H7 (cell line): Measurements from ENCODE around the gene MBNL2. TPM values are rescaled to one million over a fixed set of nuclear protein-coding genes. Genes with fewer than 3 reads are reported as not detected.

Experiments used
- DNase-seq: peaks from one replicate; pipeline ENCODE4 v3.0.0; 2012
- H3K27me3 ChIP-seq: 2 replicates; pipeline ENCODE4 v1.6.0; 2011; ENCODE audit warnings: mild to moderate bottlenecking, low read length; ENCODE audit not compliant: control insufficient read depth, insufficient read depth
- H3K36me3 ChIP-seq: replicated peaks from 2 replicates; pipeline ENCODE4 v1.5.1; 2011; ENCODE audit warnings: low read length; ENCODE audit not compliant: control insufficient read depth, insufficient read depth
- H3K4me3 ChIP-seq: 2 replicates; pipeline ENCODE4 v1.5.1; 2011; ENCODE audit warnings: low read depth, mild to moderate bottlenecking, control low read depth, low read length, moderate library complexity; ENCODE audit not compliant: insufficient read depth
- total RNA-seq: library from RNA; depleted of rRNA; stranded (reverse); fragments of >200 nt; shearing (Covaris generic); gene quantifications from 2 replicates; pipeline ENCODE4 v1.2.3, GENCODE V29; 2014; rRNA removed

Gene MBNL2
- total RNA-seq, 1 experiment from 2014 or later: 1.0 TPM

DNA sequence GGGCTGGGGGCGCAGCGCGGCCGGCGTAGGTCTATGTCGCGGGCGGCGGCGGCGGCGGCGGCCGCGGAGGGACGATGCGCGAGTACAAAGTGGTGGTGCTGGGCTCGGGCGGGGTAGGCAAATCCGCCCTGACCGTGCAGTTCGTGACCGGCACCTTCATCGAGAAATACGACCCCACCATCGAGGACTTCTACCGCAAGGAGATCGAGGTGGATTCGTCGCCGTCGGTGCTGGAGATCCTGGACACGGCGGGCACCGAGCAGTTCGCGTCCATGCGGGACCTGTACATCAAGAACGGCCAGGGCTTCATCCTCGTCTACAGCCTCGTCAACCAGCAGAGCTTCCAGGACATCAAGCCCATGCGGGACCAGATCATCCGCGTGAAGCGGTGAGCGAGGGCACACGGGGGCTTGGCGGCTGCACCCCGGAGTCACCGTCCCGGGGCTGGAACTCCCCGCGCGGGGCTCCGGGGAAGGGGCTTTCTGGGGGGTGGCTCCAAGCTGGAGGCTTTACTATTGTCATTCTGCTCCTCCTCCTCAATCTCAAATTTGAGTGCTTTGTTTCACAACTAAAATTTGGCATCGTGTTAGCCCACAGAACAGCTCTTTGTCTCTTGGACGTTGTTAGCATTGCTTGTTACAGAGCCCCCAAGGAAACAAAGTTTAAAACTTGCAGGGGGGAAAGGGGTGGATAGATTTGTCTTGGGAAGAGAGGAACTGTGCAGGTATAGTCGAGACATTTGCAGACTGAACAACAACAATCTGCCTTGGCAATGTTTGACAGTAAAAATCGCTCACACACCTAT, 212.5 kb downstream of the MBNL2 start:
- peak; percentile 24 for DNase-seq
- no peaks in the 10 kb centered on the region for H3K27me3 ChIP-seq
- H3K36me3 ChIP-seq: no peaks in the 10 kb centered on the region; the same call in 1 of the 2 replicates
- peak overlapping the region; percentile 81 for H3K4me3 ChIP-seq

DNA sequence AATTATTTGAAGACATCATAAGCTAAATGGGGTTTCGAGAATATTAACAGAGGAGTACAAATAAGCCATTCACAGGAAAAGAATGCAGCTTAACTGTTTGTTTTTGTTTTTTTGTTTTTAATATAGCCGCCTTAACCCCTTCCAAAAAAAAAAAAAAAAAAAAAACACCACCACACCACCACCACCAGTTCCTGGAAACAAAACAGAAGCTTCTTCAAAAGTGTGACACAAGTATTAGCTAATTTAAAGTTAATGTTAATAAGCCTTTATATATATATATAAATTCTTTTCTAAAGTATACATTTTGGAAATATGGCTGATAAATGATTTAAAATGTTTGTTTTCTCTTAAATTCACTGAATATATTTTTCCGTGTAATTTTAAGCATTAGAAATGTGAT, 213.2 kb downstream of the MBNL2 start:
- H3K27me3 ChIP-seq: no peaks in the 10 kb centered on the region
- peak overlapping the region; percentile 81 for H3K4me3 ChIP-seq
- no peaks in the 10 kb centered on the region; the same call in 1 of the 2 replicates for H3K36me3 ChIP-seq
- no peak for DNase-seq

- H3K36me3 ChIP-seq: no peaks in the 10 kb centered on the region; the same call in 1 of the 2 replicates
- H3K27me3 ChIP-seq: no peaks in the 10 kb centered on the region
- H3K4me3 ChIP-seq: peak overlapping the region; percentile 12; the same call in 1 of the 2 replicates
- no peak for DNase-seq
Measured at GRCh38 chr13:97435794-97436193, 213.7 kb downstream of the MBNL2 start.

DNA sequence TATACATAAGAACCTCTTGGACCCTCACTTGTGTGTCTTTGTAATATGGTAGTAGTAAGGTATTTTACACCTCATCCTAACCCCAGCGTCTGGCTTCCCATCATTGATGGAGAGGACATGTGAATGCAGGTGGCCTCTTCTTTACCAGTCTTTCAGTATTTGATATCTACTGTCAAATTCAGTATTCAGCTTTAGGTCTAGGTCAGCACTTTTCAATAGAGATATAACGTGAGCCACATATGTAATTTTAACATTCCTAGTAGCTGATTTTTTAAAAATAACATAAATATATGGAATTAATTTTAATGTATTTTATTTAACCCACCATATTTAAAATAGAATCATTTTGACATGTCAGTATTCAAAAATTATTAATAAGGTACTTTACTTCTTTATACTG, 214.7 kb downstream of the MBNL2 start:
- no peak overlapping the region for H3K4me3 ChIP-seq
- H3K36me3 ChIP-seq: no peaks in the 10 kb centered on the region; the same call in 1 of the 2 replicates
- H3K27me3 ChIP-seq: no peaks in the 10 kb centered on the region
- DNase-seq: no peak

GRCh38 chr13:97437729-97438128, 215.6 kb downstream of the MBNL2 start:
- Histone ChIP-seq H3K27me3 (no peaks in the 10 kb centered on the region), H3K36me3 (no peaks in the 10 kb centered on the region; the same call in 1 of the 2 replicates), H3K4me3 (no peak overlapping the region)
- DNase-seq: no peak

DNA sequence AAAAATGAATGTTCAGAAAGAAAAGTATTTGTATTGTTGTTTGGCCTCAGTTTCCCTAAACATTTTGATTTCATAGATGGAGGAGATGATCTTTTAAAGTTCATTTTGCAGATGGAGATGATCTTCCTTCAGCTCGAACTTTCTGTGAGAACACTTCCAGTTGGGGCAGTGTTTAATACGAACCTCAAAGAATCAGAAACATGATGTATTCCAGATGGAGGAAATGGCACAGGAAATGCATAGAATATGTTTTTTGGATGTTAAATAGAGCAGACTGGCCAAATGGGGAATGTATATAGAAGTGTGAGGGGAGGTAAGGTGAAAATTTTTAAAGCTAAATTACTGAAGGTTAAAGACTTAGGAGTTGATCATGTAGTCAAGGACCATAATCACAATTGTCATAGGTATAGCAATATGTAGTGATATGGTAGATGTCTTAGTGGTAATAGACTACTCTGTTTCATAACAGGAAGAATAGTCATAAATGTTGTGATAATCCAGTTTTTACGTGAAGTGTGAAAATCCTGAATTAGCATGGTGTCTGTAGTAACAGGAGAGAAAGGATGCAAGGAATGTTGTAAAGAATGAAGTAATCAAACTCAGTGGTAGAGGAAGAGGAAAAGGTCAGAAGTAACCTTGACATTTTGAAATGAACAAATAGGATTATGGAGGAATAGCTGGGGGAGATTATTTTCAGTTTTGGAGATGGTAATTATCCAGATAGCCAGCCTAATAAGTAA, 216.9 kb downstream of the MBNL2 start:
- Histone ChIP-seq H3K27me3 (no peaks in the 10 kb centered on the region), H3K4me3 (no peak overlapping the region), H3K36me3 (no peaks in the 10 kb centered on the region; the same call in 1 of the 2 replicates)
- no peak for DNase-seq

GRCh38 chr13:97440598-97441170, 218.6 kb downstream of the MBNL2 start:
- DNase-seq: no peak
- Histone ChIP-seq H3K27me3 (no peaks in the 10 kb centered on the region), H3K36me3 (no peaks in the 10 kb centered on the region; the same call in 1 of the 2 replicates), H3K4me3 (no peak overlapping the region)

GRCh38 chr13:97441368-97441767, 219.2 kb downstream of the MBNL2 start:
- no peaks in the 10 kb centered on the region for H3K36me3 ChIP-seq

More at GRCh38 chr13:97441368-97441767, 219.2 kb downstream of the MBNL2 start:
- no peak for DNase-seq
- Histone ChIP-seq H3K4me3 (no peak overlapping the region), H3K27me3 (no peaks in the 10 kb centered on the region)

Other genes with a start within 250 kb of the MBNL2 start
- gene OXGR1, start 227.9 kb upstream of the MBNL2 start, total RNA-seq: 0.24 and 0.37 TPM in 2 replicates
- 44.5 and 48.0 TPM in 2 replicates for gene RAP2A, start 211.8 kb downstream of the MBNL2 start, total RNA-seq